ENCODE measurements around the gene EXD3. TPM values are rescaled to one million over a fixed set of nuclear protein-coding genes. Genes with fewer than 3 reads are reported as not detected.
A peak's percentile ranks its signal among the peaks of the same experiment; 100 is the strongest.
"Not testable (repeated sequence)": the region's sequence is repeated elsewhere in the genome, so short reads cannot be mapped to it uniquely, and the experiment has no call there.

Gene EXD3
- total RNA-seq, 2 experiments from 2014 or later, result 6.7 to 7.1 TPM

GRCh38 chr9:137451264-137452005 is 28.5 kb upstream of the EXD3 start:
- H3K36me3 Mint-ChIP-seq (ENCODE audit: low read depth), result peaks cover 31% of the 10 kb centered on the region
- DNase-seq; H3K27ac Mint-ChIP-seq; CTCF ChIA-PET; H3K9me3 Mint-ChIP-seq (ENCODE audit: low read depth); H3K4me3 Mint-ChIP-seq; POLR2A ChIA-PET; ATAC-seq; H3K27me3 Mint-ChIP-seq: not testable (repeated sequence)
- intact Hi-C loops (cut with DNase I, micrococcal nuclease), result loop anchor here in 1 of 2 experiments (10.0 kb wide), 1 partner anchor 1207 kb away; the partner anchor contains the start of gene QSOX2
- H3K4me1 Mint-ChIP-seq, result peaks cover 34% of the 10 kb centered on the region

GRCh38 chr9:137450539-137451222 is 27.7 kb upstream of the EXD3 start:
- POLR2A ChIA-PET; H3K4me3 Mint-ChIP-seq; H3K9me3 Mint-ChIP-seq (ENCODE audit: low read depth); ATAC-seq; DNase-seq; H3K27me3 Mint-ChIP-seq; CTCF ChIA-PET; H3K27ac Mint-ChIP-seq: not testable (repeated sequence)
- intact Hi-C loops (cut with DNase I, micrococcal nuclease), result loop anchor here in 1 of 2 experiments (10.0 kb wide), 1 partner anchor 1206 kb away; the partner anchor contains the start of gene QSOX2
- peaks cover 28% of the 10 kb centered on the region for H3K36me3 Mint-ChIP-seq (ENCODE audit: low read depth)
- peaks cover 33% of the 10 kb centered on the region for H3K4me1 Mint-ChIP-seq

- CTCF ChIA-PET, result no interaction called here
Measured at GRCh38 chr9:137449931-137450538, 27.1 kb upstream of the EXD3 start.

DNA sequence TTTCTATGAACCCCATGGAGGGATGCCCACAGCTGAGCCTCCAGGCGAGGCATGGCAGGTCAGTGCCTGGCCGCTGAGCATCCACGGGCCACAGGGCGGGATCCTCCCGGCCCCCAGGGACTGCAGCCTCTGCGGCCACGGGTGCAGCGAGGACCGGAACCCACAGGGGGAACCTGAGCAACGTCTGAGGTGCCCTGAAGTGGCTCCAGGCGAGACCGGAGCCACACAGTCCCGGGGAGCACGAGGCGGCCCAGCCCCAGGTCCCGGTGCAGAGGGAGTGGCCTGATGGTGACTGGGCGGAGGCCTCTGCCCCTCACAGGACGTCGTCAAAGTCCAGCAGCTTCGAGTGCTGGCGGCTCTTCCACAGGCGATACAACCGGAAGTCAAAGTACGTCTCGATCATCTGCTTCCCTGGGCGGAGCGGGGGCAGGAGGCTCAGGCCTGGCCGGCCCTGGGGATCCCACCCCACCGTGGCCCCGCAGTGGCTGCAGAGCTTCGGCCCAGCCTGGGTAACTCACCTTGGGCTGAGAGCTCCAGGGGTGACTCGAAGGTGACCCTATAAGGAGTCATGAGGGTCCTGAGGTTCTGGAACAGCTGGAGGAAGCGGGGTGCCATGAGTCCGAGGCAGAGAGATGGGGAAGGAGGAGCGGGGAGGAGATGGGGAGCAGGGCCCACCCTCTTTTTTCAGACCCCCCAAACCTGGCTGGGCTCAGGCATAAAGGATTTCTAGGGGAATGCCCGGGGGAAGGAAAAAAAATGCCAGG is 26.3 kb upstream of the EXD3 start:
- DNase-seq, result no peak
- POLR2A ChIA-PET, result no interaction called here
- CTCF ChIA-PET, result no interaction called here
- Mint-ChIP-seq H3K27me3 (no peaks in the 10 kb centered on the region), H3K4me3 (no peak overlapping the region), H3K4me1 (peaks cover 31% of the 10 kb centered on the region), H3K36me3 (ENCODE audit: low read depth) (peaks cover 18% of the 10 kb centered on the region), H3K9me3 (ENCODE audit: low read depth) (no peaks in the 10 kb centered on the region), H3K27ac (no peak overlapping the region)
- no peak for ATAC-seq
- intact Hi-C loops (cut with DNase I, micrococcal nuclease), result loop anchor here in 1 of 2 experiments (10.0 kb wide), 1 partner anchor 154 kb away; no protein-coding TSS in a partner anchor

More at GRCh38 chr9:137449931-137450538, 27.1 kb upstream of the EXD3 start:
- DNase-seq (peak; percentile 49), ATAC-seq (no peak)
- Mint-ChIP-seq H3K4me1 (peaks cover 38% of the 10 kb centered on the region), H3K36me3 (ENCODE audit: low read depth) (peaks cover 26% of the 10 kb centered on the region), H3K9me3 (ENCODE audit: low read depth) (no peaks in the 10 kb centered on the region), H3K4me3 (no peak overlapping the region), H3K27ac (peak overlapping the region; percentile 19), H3K27me3 (no peaks in the 10 kb centered on the region)
- POLR2A ChIA-PET, result no interaction called here
- intact Hi-C loops (cut with DNase I, micrococcal nuclease), result loop anchor here (10.0 kb wide), 2 partner anchors 155 to 1205 kb away; partner anchors contain the start of gene QSOX2 (in 1 of the 2)

- H3K27ac Mint-ChIP-seq, result no peak overlapping the region
- DNase-seq (no peak), ATAC-seq (no peak)
- ChIA-PET CTCF (no interaction called here), POLR2A (no interaction called here)
- peaks cover 26% of the 10 kb centered on the region for H3K4me1 Mint-ChIP-seq
- peaks cover 16% of the 10 kb centered on the region for H3K36me3 Mint-ChIP-seq (ENCODE audit: low read depth)
- H3K4me3 Mint-ChIP-seq, result no peak overlapping the region
- H3K27me3 Mint-ChIP-seq, result peaks cover under 1% of the 10 kb centered on the region
- intact Hi-C loops (cut with DNase I, micrococcal nuclease), result loop anchor here in 1 of 2 experiments (10.0 kb wide), 1 partner anchor 154 kb away; no protein-coding TSS in a partner anchor
- H3K9me3 Mint-ChIP-seq (ENCODE audit: low read depth), result no peaks in the 10 kb centered on the region
Measured at GRCh38 chr9:137448602-137448962, 25.6 kb upstream of the EXD3 start.

DNA sequence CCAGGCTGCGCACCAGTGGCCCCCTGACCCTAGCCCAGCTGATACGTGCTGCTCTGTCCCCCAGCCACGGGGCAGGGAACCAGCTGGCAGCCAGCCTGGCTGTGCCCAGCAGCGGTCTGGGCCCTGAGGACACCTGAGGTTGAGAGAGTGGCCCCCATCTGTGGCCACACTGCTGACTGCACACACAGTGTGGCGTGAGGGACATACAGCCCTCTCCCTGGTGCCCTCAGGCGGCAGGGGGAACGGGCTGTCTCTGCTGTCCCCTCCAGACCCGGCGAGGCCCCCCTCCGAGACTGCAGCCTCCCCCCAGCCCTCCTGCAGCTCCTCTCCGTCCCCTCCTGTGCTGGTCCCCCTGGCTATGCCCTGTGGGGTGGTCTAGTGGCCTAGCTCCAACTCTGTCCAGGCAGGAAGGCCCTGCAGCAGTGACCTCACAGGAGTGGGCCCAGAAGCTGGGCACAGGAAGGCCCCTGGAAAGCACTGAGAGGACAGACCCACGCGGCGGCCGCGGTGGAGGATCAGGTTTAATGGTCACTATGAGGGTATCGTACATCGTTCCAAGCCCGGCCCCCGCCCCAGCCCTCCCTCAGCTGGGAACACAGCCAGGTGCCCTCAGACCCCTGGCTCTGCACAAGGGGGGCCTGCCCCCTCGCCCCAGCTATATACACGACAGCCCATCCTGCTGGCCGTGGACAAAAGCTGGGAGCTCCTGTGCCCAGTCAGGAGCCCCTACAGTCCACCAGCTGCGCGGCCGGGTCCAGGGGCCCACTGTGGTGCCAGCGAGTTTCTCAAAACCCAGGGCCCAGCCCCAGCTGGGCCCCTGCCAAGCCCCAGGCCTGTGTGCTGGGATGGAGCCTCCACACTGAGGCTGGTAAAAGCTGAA is 25.0 kb upstream of the EXD3 start:
- no peak for DNase-seq
- Mint-ChIP-seq H3K9me3 (ENCODE audit: low read depth) (no peaks in the 10 kb centered on the region), H3K4me1 (peaks cover 25% of the 10 kb centered on the region), H3K36me3 (ENCODE audit: low read depth) (peaks cover 14% of the 10 kb centered on the region), H3K4me3 (no peak overlapping the region), H3K27ac (no peak overlapping the region), H3K27me3 (peaks cover 3% of the 10 kb centered on the region)
- ChIA-PET POLR2A (no interaction called here), CTCF (no interaction called here)
- ATAC-seq, result no peak
- intact Hi-C loops (cut with DNase I, micrococcal nuclease), result loop anchor here in 1 of 2 experiments (10.0 kb wide), 1 partner anchor 153 kb away; no protein-coding TSS in a partner anchor

GRCh38 chr9:137446851-137447471 is 24.0 kb upstream of the EXD3 start:
- ChIA-PET POLR2A (no interaction called here), CTCF (no interaction called here)
- no peak overlapping the region for H3K27ac Mint-ChIP-seq
- H3K36me3 Mint-ChIP-seq (ENCODE audit: low read depth), result peaks cover 9% of the 10 kb centered on the region
- H3K9me3 Mint-ChIP-seq (ENCODE audit: low read depth), result no peaks in the 10 kb centered on the region
- no peak overlapping the region for H3K4me3 Mint-ChIP-seq
- DNase-seq, result no peak
- intact Hi-C loops (cut with DNase I, micrococcal nuclease), result loop anchor here in 1 of 2 experiments (10.0 kb wide), 1 partner anchor 152 kb away; no protein-coding TSS in a partner anchor
- H3K4me1 Mint-ChIP-seq, result peaks cover 19% of the 10 kb centered on the region
- H3K27me3 Mint-ChIP-seq, result peaks cover 8% of the 10 kb centered on the region
- no peak for ATAC-seq

GRCh38 chr9:137445930-137446431 is 23.0 kb upstream of the EXD3 start:
- intact Hi-C loops (cut with DNase I, micrococcal nuclease), result loop anchor here (1.0 to 10.0 kb wide), 4 partner anchors 23 to 159 kb away; partner anchors contain the start of genes EXD3 (in 2 of the 2) and NOXA1 (in 2 of the 2)
- Mint-ChIP-seq H3K27me3 (peaks cover 10% of the 10 kb centered on the region), H3K9me3 (ENCODE audit: low read depth) (no peaks in the 10 kb centered on the region), H3K4me3 (no peak overlapping the region), H3K27ac (no peak overlapping the region), H3K36me3 (ENCODE audit: low read depth) (peaks cover 7% of the 10 kb centered on the region), H3K4me1 (peaks cover 20% of the 10 kb centered on the region)
- no peak for DNase-seq
- CTCF ChIA-PET, result interaction anchor here (0.6 to 0.7 kb wide), 3 partner anchors 17 to 159 kb away, joined by 3 to 4 read pairs (median 3); no protein-coding TSS in a partner anchor
- ATAC-seq, result no peak
- POLR2A ChIA-PET, result no interaction called here

GRCh38 chr9:137445275-137445807 is 22.4 kb upstream of the EXD3 start:
- Mint-ChIP-seq H3K4me1 (peaks cover 16% of the 10 kb centered on the region), H3K27me3 (peaks cover 10% of the 10 kb centered on the region), H3K36me3 (ENCODE audit: low read depth) (peaks cover 7% of the 10 kb centered on the region), H3K27ac (no peak overlapping the region), H3K9me3 (ENCODE audit: low read depth) (no peaks in the 10 kb centered on the region), H3K4me3 (no peak overlapping the region)
- peak; percentile 91 for DNase-seq
- CTCF ChIA-PET, result interaction anchor here (0.6 to 1.9 kb wide), 5 partner anchors 13 to 659 kb away, joined by 3 to 5 read pairs (median 3); no protein-coding TSS in a partner anchor
- POLR2A ChIA-PET, result no interaction called here
- intact Hi-C loops (cut with DNase I, micrococcal nuclease), result loop anchor here (1.0 to 10.0 kb wide), 4 partner anchors 22 to 159 kb away; partner anchors contain the start of genes EXD3 (in 2 of the 2) and NOXA1 (in 2 of the 2)
- peak; percentile 91 for ATAC-seq

Data from activated CD4-positive, alpha-beta T cell treated with anti-CD3 and anti-CD28 coated beads for 36 hours (primary cell).